Measurements from ENCODE around the gene PHACTR2.

DNA sequence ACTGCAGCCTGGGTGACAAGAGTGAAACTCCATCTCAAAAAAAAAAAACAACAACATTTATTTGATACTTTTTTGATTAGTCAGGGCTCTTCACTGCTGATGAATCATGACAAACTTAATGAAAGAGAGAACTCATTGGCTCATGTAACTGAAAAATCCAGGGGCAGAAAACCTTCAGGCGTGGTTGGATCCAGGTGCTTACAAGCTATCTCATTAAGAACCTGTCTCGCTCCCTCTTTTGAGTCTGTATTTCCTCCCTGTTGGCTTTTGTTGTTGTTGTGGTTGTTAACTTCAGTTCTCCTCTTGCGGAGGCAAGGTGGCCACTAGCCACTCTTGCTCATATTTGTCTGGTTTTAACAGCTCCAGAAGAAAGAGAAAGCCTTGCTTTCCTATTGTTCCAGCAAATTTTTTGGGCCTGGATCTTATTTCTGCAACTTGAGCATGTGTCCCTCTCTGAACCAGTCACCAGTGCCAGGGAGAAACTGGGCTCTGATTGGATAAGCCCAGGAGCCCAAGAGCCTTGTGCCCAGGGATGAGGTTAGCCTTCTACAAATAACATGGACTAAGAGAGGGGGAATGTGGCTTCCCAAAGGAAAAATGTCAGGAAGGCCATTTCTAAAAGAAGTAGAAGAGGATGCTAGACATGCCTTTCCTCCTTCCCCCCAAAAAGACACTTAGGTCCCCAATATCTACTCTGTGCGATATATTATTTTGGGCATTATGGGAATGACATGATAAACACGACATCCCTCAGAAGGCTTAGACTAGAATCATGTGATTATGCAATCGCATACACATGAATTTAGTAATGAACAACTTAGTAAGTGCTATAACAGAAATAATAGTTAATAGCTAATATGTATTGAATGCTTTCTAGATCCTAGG lies 64.5 kb downstream of the PHACTR2 start:
- TF ChIP-seq, protein P1, sequence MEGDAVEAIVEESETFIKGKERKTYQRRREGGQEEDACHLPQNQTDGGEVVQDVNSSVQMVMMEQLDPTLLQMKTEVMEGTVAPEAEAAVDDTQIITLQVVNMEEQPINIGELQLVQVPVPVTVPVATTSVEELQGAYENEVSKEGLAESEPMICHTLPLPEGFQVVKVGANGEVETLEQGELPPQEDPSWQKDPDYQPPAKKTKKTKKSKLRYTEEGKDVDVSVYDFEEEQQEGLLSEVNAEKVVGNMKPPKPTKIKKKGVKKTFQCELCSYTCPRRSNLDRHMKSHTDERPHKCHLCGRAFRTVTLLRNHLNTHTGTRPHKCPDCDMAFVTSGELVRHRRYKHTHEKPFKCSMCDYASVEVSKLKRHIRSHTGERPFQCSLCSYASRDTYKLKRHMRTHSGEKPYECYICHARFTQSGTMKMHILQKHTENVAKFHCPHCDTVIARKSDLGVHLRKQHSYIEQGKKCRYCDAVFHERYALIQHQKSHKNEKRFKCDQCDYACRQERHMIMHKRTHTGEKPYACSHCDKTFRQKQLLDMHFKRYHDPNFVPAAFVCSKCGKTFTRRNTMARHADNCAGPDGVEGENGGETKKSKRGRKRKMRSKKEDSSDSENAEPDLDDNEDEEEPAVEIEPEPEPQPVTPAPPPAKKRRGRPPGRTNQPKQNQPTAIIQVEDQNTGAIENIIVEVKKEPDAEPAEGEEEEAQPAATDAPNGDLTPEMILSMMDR (IDR thresholded peaks at IDR 0.05) = no peak
- no peak for TF ChIP-seq POLR2A (IDR thresholded peaks at IDR 0.05)

All from heart left ventricle (tissue), 13 donors.